CD14-positive monocyte (primary cell): ENCODE results near the gene RAC2. TPM values are rescaled to one million over a fixed set of nuclear protein-coding genes. Genes with fewer than 3 reads are reported as not detected.

Source experiments
- DNase-seq, 3 donors: peaks; one replicate each; pipeline ENCODE4 v3.0.0-alpha.2; 2011 to 2022
- H2AFZ ChIP-seq: 2 replicates; pipeline ENCODE4 v1.6.0; 2012; ENCODE audit warnings: mild to moderate bottlenecking, low read depth, low read length, inconsistent platforms; ENCODE audit not compliant: insufficient read depth, poor library complexity, severe bottlenecking
- H3K27ac ChIP-seq, 2 donors: 1 replicate in 1 of 2; 2 replicates in 1 of 2; pipeline ENCODE4 v1.5.1; 2012 to 2013; ENCODE audit warnings: low read length in 2 of 2, control low read depth in 1 of 2, inconsistent platforms in 1 of 2, low read depth in 1 of 2, mild to moderate bottlenecking in 1 of 2
- H3K27me3 ChIP-seq, 2 donors: one replicate each; pipeline versions ENCODE4 v1.6.0 to v1.6.1; 2011 to 2013; ENCODE audit warnings: low read length in 2 of 2; ENCODE audit not compliant: control insufficient read depth in 2 of 2, insufficient read depth in 2 of 2
- H3K36me3 ChIP-seq, 2 donors: replicated peaks in 1 of 2; 1 replicate in 1 of 2; 2 replicates in 1 of 2; pipeline versions ENCODE4 v1.5.1 to v1.6.1; 2012 to 2013; ENCODE audit warnings: low read length in 2 of 2, control low read depth in 1 of 2, inconsistent platforms in 1 of 2, mild to moderate bottlenecking in 1 of 2; ENCODE audit not compliant: insufficient read depth in 2 of 2, control insufficient read depth in 1 of 2
- H3K4me1 ChIP-seq, 2 donors: 1 replicate in 1 of 2; 2 replicates in 1 of 2; pipeline versions ENCODE4 v1.5.1 to v1.6.1; 2012 to 2013; ENCODE audit warnings: low read length in 2 of 2, control low read depth in 1 of 2, inconsistent platforms in 1 of 2, mild to moderate bottlenecking in 1 of 2, moderate library complexity in 1 of 2; ENCODE audit not compliant: insufficient read depth in 2 of 2, control insufficient read depth in 1 of 2
- H3K4me2 ChIP-seq: replicated peaks from 2 replicates; pipeline ENCODE3; 2012; ENCODE audit warnings: low read length, moderate library complexity, mild to moderate bottlenecking; ENCODE audit not compliant: poor library complexity, severe bottlenecking; ENCODE audit errors: extremely low read depth
- H3K4me3 ChIP-seq, 3 experiments: fragments of 200-600 bp in 1 of 3; sonication (generic) in 1 of 3; replicated peaks in 1 of 3; 1 replicate in 2 of 3; 2 replicates in 1 of 3; pipeline ENCODE4 v1.5.1; 2011 to 2013; ENCODE audit warnings: low read length in 3 of 3, mild to moderate bottlenecking in 3 of 3, control low read depth in 2 of 3, low read depth in 2 of 3, inconsistent platforms in 1 of 3, moderate library complexity in 1 of 3
- H3K79me2 ChIP-seq: 2 replicates; pipeline ENCODE4 v1.6.0; 2012; ENCODE audit warnings: mild to moderate bottlenecking, control low read depth, inconsistent platforms, low read length, moderate library complexity; ENCODE audit not compliant: insufficient read depth
- H3K9ac ChIP-seq: 2 replicates; pipeline ENCODE4 v1.6.0; 2017; ENCODE audit warnings: low read length, mild to moderate bottlenecking; ENCODE audit not compliant: insufficient read depth, poor library complexity, severe bottlenecking
- H3K9me3 ChIP-seq, 2 donors: replicated peaks in 1 of 2; 1 replicate in 1 of 2; 2 replicates in 1 of 2; pipeline versions ENCODE4 v1.5.1 to v1.6.1; 2012 to 2013; ENCODE audit warnings: low read length in 2 of 2, control low read depth in 1 of 2; ENCODE audit not compliant: control insufficient read depth in 1 of 2, insufficient read depth in 1 of 2
- H4K20me1 ChIP-seq: 2 replicates; pipeline ENCODE4 v1.6.0; 2012; ENCODE audit warnings: mild to moderate bottlenecking, low read length, control low read depth, moderate library complexity; ENCODE audit not compliant: insufficient read depth
- H3K27ac Mint-ChIP-seq, 7 donors: one replicate each; pipeline ENCODE4 v1.8.0; 2020; ENCODE audit warnings: mild to moderate bottlenecking in 7 of 7, mixed read lengths in 7 of 7, moderate library complexity in 6 of 7, inconsistent platforms in 2 of 7
- H3K27me3 Mint-ChIP-seq, 3 donors: one replicate each; pipeline ENCODE4 v1.8.0; 2021 to 2022; ENCODE audit warnings: low read depth in 3 of 3, mild to moderate bottlenecking in 3 of 3, mixed read lengths in 3 of 3, moderate library complexity in 3 of 3, inconsistent platforms in 1 of 3
- H3K36me3 Mint-ChIP-seq, 2 donors: one replicate each; pipeline ENCODE4 v1.8.0; 2020; ENCODE audit warnings: mixed read lengths in 2 of 2, inconsistent platforms in 1 of 2, mild to moderate bottlenecking in 1 of 2
- H3K4me1 Mint-ChIP-seq: one replicate; pipeline ENCODE4 v1.8.0; 2020; ENCODE audit warnings: mild to moderate bottlenecking, mixed read lengths
- H3K4me3 Mint-ChIP-seq, 2 donors: one replicate each; pipeline ENCODE4 v1.8.0; 2020; ENCODE audit warnings: mild to moderate bottlenecking in 2 of 2, mixed read lengths in 2 of 2, moderate library complexity in 1 of 2
- H3K9me3 Mint-ChIP-seq, 7 donors: one replicate each; pipeline ENCODE4 v1.8.0; 2020 to 2022; ENCODE audit warnings: mixed read lengths in 7 of 7, mild to moderate bottlenecking in 6 of 7, moderate library complexity in 6 of 7, inconsistent platforms in 2 of 7
- WGBS: methylation state at CpG from one replicate; pipeline ENCODE4 v1.1.5; 2013; ENCODE audit warnings: missing lambda C conversion rate; ENCODE audit not compliant: insufficient coverage; 5-methylcytosine and 5-hydroxymethylcytosine counted together
- intact Hi-C, 2 donors: fragments of 100-400 bp; cut with micrococcal nuclease; formaldehyde crosslinking; loops; one replicate each; pipeline versions ENCODE4 v1.15.0 to v1.15.1; 2023
- polyA plus RNA-seq, 3 donors: library from polyadenylated mRNA; depleted of rRNA in 1 of 3; unstranded in 2 of 3; stranded (reverse) in 1 of 3; fragments of 300-500 nt in 2 of 3; fragments of >200 nt in 1 of 3; fragmentation: Illumina TruSeq in 2 of 3; gene quantifications; 1 replicate in 2 of 3; 2 replicates in 1 of 3; pipeline ENCODE4 v1.2.3, GENCODE V29; 2012 to 2021
- TF ChIP-seq, protein P1 (sequence below): fragments of 200-600 bp; IDR thresholded peaks from one replicate; pipeline ENCODE4 v1.8.0; 2022; ENCODE audit warnings: antibody characterized with exemption, mild to moderate bottlenecking

RAC2 gene
- polyA plus RNA-seq, 3 donors: 360 to 529 (median 526) TPM

DNA sequence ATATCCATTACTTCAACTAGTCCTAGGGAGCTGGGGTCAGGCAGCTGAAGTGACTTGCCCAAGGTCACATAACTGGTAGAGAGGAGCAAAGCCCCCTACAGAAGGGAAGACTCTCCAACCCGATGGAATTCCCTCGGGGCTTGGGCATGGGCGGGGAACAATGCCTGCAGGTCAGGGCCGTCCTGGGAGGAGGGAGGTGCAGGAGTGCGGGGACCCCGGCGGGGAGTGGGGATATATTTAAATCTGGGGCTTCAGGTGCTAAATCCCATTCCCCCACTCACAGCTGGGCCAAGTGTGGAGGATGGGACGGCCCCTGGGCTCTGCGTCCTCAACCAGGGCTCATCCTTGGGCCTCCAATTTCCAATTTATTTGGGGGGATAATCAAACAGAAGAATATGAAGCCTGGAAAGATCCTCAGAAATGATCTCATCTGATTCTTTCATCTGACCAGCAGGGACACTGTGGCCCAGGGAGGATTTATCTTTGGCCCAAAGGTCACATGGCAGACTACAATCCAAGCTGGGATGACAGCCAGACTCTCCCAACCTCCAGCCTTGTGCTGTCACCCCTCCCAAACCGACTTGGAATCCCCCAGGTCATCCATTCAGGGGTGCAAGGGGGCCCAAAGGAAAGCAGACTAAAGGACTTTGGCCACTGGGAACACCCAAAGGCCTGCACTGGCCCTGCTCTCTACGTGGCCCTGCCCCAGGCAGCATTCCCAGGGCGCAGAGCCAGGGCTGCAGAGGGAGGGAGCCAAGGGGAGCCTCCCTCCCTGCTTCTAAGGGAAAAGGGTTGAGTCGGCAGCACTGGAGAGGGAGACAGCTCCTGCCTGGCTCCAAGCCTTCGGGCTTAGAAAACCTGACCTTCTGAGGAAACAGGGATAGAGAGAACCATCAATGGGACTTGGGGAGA, 47.3 kb downstream of the RAC2 start:
- H3K27me3 Mint-ChIP-seq: peaks cover 0 to 4% (median 1%) of the 10 kb centered on the region in 3 donors
- H3K27ac Mint-ChIP-seq: peak overlapping the region in 1 of 7 donors; percentile 41
- no peak overlapping the region for H2AFZ ChIP-seq
- no peaks in the 10 kb centered on the region for H3K79me2 ChIP-seq
- no peaks in the 10 kb centered on the region for H3K36me3 Mint-ChIP-seq
- no peak overlapping the region for H3K4me2 ChIP-seq
- H3K9me3 ChIP-seq: no peaks in the 10 kb centered on the region
- H3K4me3 ChIP-seq: no peak overlapping the region
- TF ChIP-seq, protein P1, sequence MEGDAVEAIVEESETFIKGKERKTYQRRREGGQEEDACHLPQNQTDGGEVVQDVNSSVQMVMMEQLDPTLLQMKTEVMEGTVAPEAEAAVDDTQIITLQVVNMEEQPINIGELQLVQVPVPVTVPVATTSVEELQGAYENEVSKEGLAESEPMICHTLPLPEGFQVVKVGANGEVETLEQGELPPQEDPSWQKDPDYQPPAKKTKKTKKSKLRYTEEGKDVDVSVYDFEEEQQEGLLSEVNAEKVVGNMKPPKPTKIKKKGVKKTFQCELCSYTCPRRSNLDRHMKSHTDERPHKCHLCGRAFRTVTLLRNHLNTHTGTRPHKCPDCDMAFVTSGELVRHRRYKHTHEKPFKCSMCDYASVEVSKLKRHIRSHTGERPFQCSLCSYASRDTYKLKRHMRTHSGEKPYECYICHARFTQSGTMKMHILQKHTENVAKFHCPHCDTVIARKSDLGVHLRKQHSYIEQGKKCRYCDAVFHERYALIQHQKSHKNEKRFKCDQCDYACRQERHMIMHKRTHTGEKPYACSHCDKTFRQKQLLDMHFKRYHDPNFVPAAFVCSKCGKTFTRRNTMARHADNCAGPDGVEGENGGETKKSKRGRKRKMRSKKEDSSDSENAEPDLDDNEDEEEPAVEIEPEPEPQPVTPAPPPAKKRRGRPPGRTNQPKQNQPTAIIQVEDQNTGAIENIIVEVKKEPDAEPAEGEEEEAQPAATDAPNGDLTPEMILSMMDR: no peak
- no peaks in the 10 kb centered on the region for H3K9me3 Mint-ChIP-seq
- intact Hi-C loops: loop anchor here (5.0 kb wide), 1 partner anchor 119 kb away; no protein-coding TSS in a partner anchor
- H3K36me3 ChIP-seq: no peaks in the 10 kb centered on the region
- H3K4me1 Mint-ChIP-seq: peaks cover 14% of the 10 kb centered on the region
- H3K4me3 Mint-ChIP-seq: no peak overlapping the region
- no peak overlapping the region for H3K9ac ChIP-seq
- no peak for DNase-seq
- H3K27ac ChIP-seq: no peak overlapping the region
- peaks cover 14 to 22% of the 10 kb centered on the region in 2 donors for H3K4me1 ChIP-seq
- WGBS: 100% methylated on average over 2 of the region's 14 CpGs
- H3K27me3 ChIP-seq: no peaks in the 10 kb centered on the region
- H4K20me1 ChIP-seq: peaks cover 6% of the 10 kb centered on the region

GRCh38 chr22:37195921-37196320, 48.1 kb downstream of the RAC2 start:
- no peaks in the 10 kb centered on the region for H3K36me3 ChIP-seq
- H2AFZ ChIP-seq: no peak overlapping the region
- no peak overlapping the region for H3K4me2 ChIP-seq
- H3K4me1 Mint-ChIP-seq: peaks cover 14% of the 10 kb centered on the region
- TF ChIP-seq, protein P1: no peak
- DNase-seq: no peak
- no peaks in the 10 kb centered on the region for H3K36me3 Mint-ChIP-seq
- H3K27ac Mint-ChIP-seq: no peak overlapping the region
- H3K4me3 ChIP-seq: no peak overlapping the region
- H3K9me3 Mint-ChIP-seq: no peaks in the 10 kb centered on the region
- H4K20me1 ChIP-seq: peaks cover 6% of the 10 kb centered on the region
- H3K79me2 ChIP-seq: no peaks in the 10 kb centered on the region
- no peak overlapping the region for H3K27ac ChIP-seq
- 95% methylated on average over 2 of the region's 4 CpGs for WGBS
- no peak overlapping the region for H3K4me3 Mint-ChIP-seq
- no peak overlapping the region for H3K9ac ChIP-seq
- intact Hi-C loops: loop anchor here (5.0 kb wide), 1 partner anchor 119 kb away; no protein-coding TSS in a partner anchor
- no peaks in the 10 kb centered on the region for H3K9me3 ChIP-seq
- H3K27me3 ChIP-seq: no peaks in the 10 kb centered on the region
- H3K4me1 ChIP-seq: peaks cover 14 to 22% of the 10 kb centered on the region in 2 donors
- peaks cover 0 to 4% (median 1%) of the 10 kb centered on the region in 3 donors for H3K27me3 Mint-ChIP-seq
